Endothelial cell of umbilical vein (primary cell): ENCODE results near the gene WDR90. TPM values are rescaled to one million over a fixed set of nuclear protein-coding genes. Genes with fewer than 3 reads are reported as not detected.

ENCODE experiments used
- BruUV-seq: library from RNA; stranded (reverse); fragments of 400-500 nt; replicated peaks from 2 replicates; lab custom pipeline; 2021; lab: Mats Ljungman, UMichigan
- CTCF ChIA-PET: fragments of 300-600, 350-600 bp; sonication (Branson Sonifier 250); formaldehyde crosslinking; loops from one replicate; lab custom pipeline; 2021; ENCODE audit warnings: antibody characterized with exemption, inconsistent platforms; lab: Charles Lee
- POLR2A ChIA-PET: fragments of 300-600, 350-600 bp; sonication (Branson Sonifier 250); formaldehyde crosslinking; loops from one replicate; lab custom pipeline; 2021; ENCODE audit warnings: antibody characterized with exemption, inconsistent platforms; lab: Charles Lee
- DNase-seq: peaks from one replicate; pipeline ENCODE4 v3.0.0-alpha.2; 2011; ENCODE audit warnings: low read depth, low spot score
- FAIRE-seq: peaks from 2 replicates; lab custom pipeline; 2011; peaks lifted over from hg19 to GRCh38; lab: Jason Lieb, UNC
- H2AFZ ChIP-seq: 2 replicates; pipeline ENCODE4 v1.6.0; 2012; ENCODE audit warnings: low read depth, low read length, control low read depth, inconsistent platforms
- H3K27ac ChIP-seq: 2 replicates; pipeline ENCODE4 v1.5.1; 2011; ENCODE audit warnings: low read depth, mild to moderate bottlenecking, control low read depth, low read length, moderate library complexity; ENCODE audit not compliant: insufficient read depth
- H3K27me3 ChIP-seq, 2 experiments: 2 replicates each; pipeline versions ENCODE4 v1.6.0 to v1.6.1; 2011; ENCODE audit warnings: low read length in 2 of 2, mixed read lengths in 1 of 2; ENCODE audit not compliant: control insufficient read depth in 2 of 2, insufficient read depth in 2 of 2
- H3K36me3 ChIP-seq, 2 experiments: 2 replicates in 1 of 2; 3 replicates in 1 of 2; pipeline ENCODE4 v1.5.1; 2011; ENCODE audit warnings: low read length in 2 of 2, mild to moderate bottlenecking in 1 of 2, moderate library complexity in 1 of 2; ENCODE audit not compliant: control insufficient read depth in 2 of 2, insufficient read depth in 2 of 2; ENCODE audit errors: extremely low read depth in 1 of 2
- H3K4me1 ChIP-seq: 3 replicates; pipeline ENCODE4 v1.5.1; 2011; ENCODE audit warnings: mild to moderate bottlenecking, low read length; ENCODE audit not compliant: control insufficient read depth, insufficient read depth; ENCODE audit errors: extremely low read depth
- H3K4me2 ChIP-seq: 2 replicates; pipeline ENCODE4 v1.6.1; 2011; ENCODE audit warnings: low read length, control low read depth, mixed read lengths; ENCODE audit not compliant: insufficient read depth
- H3K4me3 ChIP-seq, 3 experiments: fragments of 200-600 bp in 1 of 3; sonication (generic), shearing (Covaris generic) in 1 of 3; replicated peaks in 1 of 3; 2 replicates each; pipeline ENCODE4 v1.5.1; 2011 to 2016; ENCODE audit warnings: control low read depth in 3 of 3, low read length in 3 of 3, mild to moderate bottlenecking in 2 of 3, inconsistent platforms in 1 of 3, low read depth in 1 of 3, moderate library complexity in 1 of 3; ENCODE audit not compliant: insufficient read depth in 1 of 3
- H3K79me2 ChIP-seq: 2 replicates; pipeline ENCODE4 v1.6.0; 2012; ENCODE audit warnings: low read length, inconsistent platforms; ENCODE audit not compliant: control insufficient read depth, insufficient read depth
- H3K9ac ChIP-seq: replicated peaks from 2 replicates; pipeline ENCODE3; 2011; ENCODE audit warnings: low read length, control low read depth; ENCODE audit not compliant: insufficient read depth; ENCODE audit errors: extremely low read depth
- H3K9me1 ChIP-seq: replicated peaks from 3 replicates; pipeline ENCODE4 v1.6.0; 2011; ENCODE audit warnings: mild to moderate bottlenecking, low read length; ENCODE audit not compliant: control insufficient read depth, insufficient read depth; ENCODE audit errors: extremely low read depth
- H3K9me3 ChIP-seq: replicated peaks from 2 replicates; pipeline ENCODE4 v1.5.1; 2012; ENCODE audit warnings: low read length, inconsistent platforms; ENCODE audit not compliant: control insufficient read depth, insufficient read depth
- H4K20me1 ChIP-seq: replicated peaks from 2 replicates; pipeline ENCODE3; 2011; ENCODE audit warnings: mild to moderate bottlenecking, low read length; ENCODE audit not compliant: control insufficient read depth, insufficient read depth; ENCODE audit errors: extremely low read depth
- EZH2 ChIP-seq: IDR thresholded peaks from 2 replicates; pipeline ENCODE4 v1.6.1; 2012; ENCODE audit warnings: borderline replicate concordance, low read depth, mild to moderate bottlenecking, moderate library complexity, low read length, inconsistent platforms; ENCODE audit not compliant: severe bottlenecking
- FOS ChIP-seq: IDR thresholded peaks from 2 replicates; pipeline ENCODE4 v1.6.1; 2011; ENCODE audit warnings: mild to moderate bottlenecking, low read length, moderate library complexity, borderline replicate concordance; ENCODE audit not compliant: insufficient read depth
- GATA2 ChIP-seq: IDR thresholded peaks from 2 replicates; pipeline ENCODE4 v1.7.0; 2011; ENCODE audit warnings: low read depth, mild to moderate bottlenecking, moderate library complexity, mixed read lengths, low read length; ENCODE audit not compliant: insufficient read length, insufficient read depth
- JUN ChIP-seq: IDR thresholded peaks from 2 replicates; pipeline ENCODE4 v1.6.1; 2011; ENCODE audit warnings: borderline replicate concordance, low read depth; ENCODE audit not compliant: insufficient read length, insufficient read depth
- MYC ChIP-seq: IDR thresholded peaks from one replicate; pipeline ENCODE4 v1.6.1; 2011; ENCODE audit warnings: mild to moderate bottlenecking, low read depth, low read length
- POLR2A ChIP-seq: IDR thresholded peaks from 2 replicates; pipeline ENCODE4 v1.6.1; 2012; ENCODE audit warnings: low read depth, mild to moderate bottlenecking, control low read depth, low read length
- POLR2AphosphoS5 ChIP-seq: IDR thresholded peaks from 2 replicates; pipeline ENCODE4 v1.6.1; 2012; ENCODE audit warnings: low read depth, mild to moderate bottlenecking, control low read depth, low read length, moderate library complexity; ENCODE audit not compliant: insufficient read depth
- dilution Hi-C: fragments of 300-500 bp; cut with MboI; formaldehyde crosslinking; loops from one replicate; pipeline ENCODE4 v1.15.0; 2019; ENCODE audit warnings: low sequenced_read_pairs; ENCODE audit not compliant: extremely low pct_ligation_motif_present
- intact Hi-C: fragments of 100-400 bp; cut with micrococcal nuclease; formaldehyde crosslinking; loops from one replicate; pipeline ENCODE4 v1.10.0; 2022
- polyA plus RNA-seq, 4 experiments: library from polyadenylated mRNA; depleted of rRNA in 3 of 4; stranded (reverse) in 3 of 4; unstranded in 1 of 4; fragments of >200 nt; gene quantifications; 2 replicates each; pipeline versions ENCODE4 v1.2.1 to v1.2.3, GENCODE V29; 2011 to 2012; ENCODE audit warnings: missing spikeins in 1 of 4
- total RNA-seq: library from RNA; stranded (reverse); gene quantifications from 2 replicates; pipeline ENCODE4 v1.2.3, GENCODE V29; 2021
- TF ChIP-seq, protein P1 (sequence below), 2 donors: IDR thresholded peaks; 1 replicate in 1 of 2; 2 replicates in 1 of 2; pipeline ENCODE4 v1.5.1; 2011; ENCODE audit warnings: low read length in 2 of 2, mild to moderate bottlenecking in 2 of 2, moderate library complexity in 2 of 2, control low read depth in 1 of 2, inconsistent platforms in 1 of 2, low read depth in 1 of 2; ENCODE audit not compliant: insufficient read depth in 1 of 2; ENCODE audit errors: extremely low read depth in 1 of 2
- TF ChIP-seq, protein P2 (sequence below): IDR thresholded peaks from 2 replicates; pipeline ENCODE4 v1.6.1; 2011; ENCODE audit not compliant: insufficient read depth, insufficient read length

The WDR90 gene
- total and polyA plus RNA-seq, 2 donors (not counting 3 experiments of a cell fraction or from before 2014, with no cell fraction given): 22.2 to 51.8 TPM

DNA sequence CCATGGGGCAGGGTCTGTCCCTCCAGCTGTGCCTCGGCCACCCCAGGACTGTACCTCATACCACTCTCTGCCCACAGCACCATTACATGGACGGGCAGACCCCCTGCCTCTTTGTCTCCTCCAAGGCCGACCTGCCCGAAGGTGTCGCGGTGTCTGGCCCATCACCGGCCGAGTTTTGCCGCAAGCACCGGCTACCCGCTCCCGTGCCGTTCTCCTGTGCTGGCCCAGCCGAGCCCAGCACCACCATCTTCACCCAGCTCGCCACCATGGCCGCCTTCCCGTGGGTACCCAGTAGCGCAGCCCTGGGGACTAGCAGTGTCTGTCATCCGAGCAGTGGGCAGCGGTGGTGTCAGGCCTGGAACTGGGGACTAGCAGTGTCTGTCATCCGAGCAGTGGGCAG, 23.7 kb downstream of the WDR90 start:
- Histone ChIP-seq H3K4me1 (no peaks in the 10 kb centered on the region), H3K27me3 (no peaks in the 10 kb centered on the region), H3K9me1 (no peaks in the 10 kb centered on the region), H3K9me3 (no peaks in the 10 kb centered on the region), H2AFZ (no peak overlapping the region), H3K79me2 (peaks cover 18% of the 10 kb centered on the region), H3K36me3 (peaks cover 5 to 35% of the 10 kb centered on the region in 2 experiments), H3K4me2 (no peak overlapping the region), H3K27ac (no peak overlapping the region), H4K20me1 (no peaks in the 10 kb centered on the region), H3K9ac (no peak overlapping the region), H3K4me3 (no peak overlapping the region)
- intact Hi-C loops (no loop called here), dilution Hi-C loops (no loop called here)
- ChIA-PET POLR2A (no interaction called here), CTCF (no interaction called here)
- no peak for FAIRE-seq
- DNase-seq: no peak
- TF ChIP-seq POLR2A (no peak), POLR2AphosphoS5 (no peak), FOS (no peak), JUN (no peak), MYC (no peak), GATA2 (no peak), EZH2 (no peak)
- TF ChIP-seq, protein P1, sequence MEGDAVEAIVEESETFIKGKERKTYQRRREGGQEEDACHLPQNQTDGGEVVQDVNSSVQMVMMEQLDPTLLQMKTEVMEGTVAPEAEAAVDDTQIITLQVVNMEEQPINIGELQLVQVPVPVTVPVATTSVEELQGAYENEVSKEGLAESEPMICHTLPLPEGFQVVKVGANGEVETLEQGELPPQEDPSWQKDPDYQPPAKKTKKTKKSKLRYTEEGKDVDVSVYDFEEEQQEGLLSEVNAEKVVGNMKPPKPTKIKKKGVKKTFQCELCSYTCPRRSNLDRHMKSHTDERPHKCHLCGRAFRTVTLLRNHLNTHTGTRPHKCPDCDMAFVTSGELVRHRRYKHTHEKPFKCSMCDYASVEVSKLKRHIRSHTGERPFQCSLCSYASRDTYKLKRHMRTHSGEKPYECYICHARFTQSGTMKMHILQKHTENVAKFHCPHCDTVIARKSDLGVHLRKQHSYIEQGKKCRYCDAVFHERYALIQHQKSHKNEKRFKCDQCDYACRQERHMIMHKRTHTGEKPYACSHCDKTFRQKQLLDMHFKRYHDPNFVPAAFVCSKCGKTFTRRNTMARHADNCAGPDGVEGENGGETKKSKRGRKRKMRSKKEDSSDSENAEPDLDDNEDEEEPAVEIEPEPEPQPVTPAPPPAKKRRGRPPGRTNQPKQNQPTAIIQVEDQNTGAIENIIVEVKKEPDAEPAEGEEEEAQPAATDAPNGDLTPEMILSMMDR (IDR thresholded peaks at IDR 0.05; ENCODE audit: extremely low read depth in 1 of 2, insufficient read depth in 1 of 2, low read depth in 1 of 2, low read length in 2 of 2): no peak
- TF ChIP-seq, protein P2, sequence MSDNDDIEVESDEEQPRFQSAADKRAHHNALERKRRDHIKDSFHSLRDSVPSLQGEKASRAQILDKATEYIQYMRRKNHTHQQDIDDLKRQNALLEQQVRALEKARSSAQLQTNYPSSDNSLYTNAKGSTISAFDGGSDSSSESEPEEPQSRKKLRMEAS: no peak
- BruUV-seq: no TSS peak
